Measurements from ENCODE around the gene RNF167. TPM values are rescaled to one million over a fixed set of nuclear protein-coding genes. Genes with fewer than 3 reads are reported as not detected.

Gene RNF167
- total and polyA plus RNA-seq, 2 of the 13 experiments (the other 11 are each of a cell fraction or from before 2014, with no cell fraction given): 44.1 to 45.4 TPM

DNA sequence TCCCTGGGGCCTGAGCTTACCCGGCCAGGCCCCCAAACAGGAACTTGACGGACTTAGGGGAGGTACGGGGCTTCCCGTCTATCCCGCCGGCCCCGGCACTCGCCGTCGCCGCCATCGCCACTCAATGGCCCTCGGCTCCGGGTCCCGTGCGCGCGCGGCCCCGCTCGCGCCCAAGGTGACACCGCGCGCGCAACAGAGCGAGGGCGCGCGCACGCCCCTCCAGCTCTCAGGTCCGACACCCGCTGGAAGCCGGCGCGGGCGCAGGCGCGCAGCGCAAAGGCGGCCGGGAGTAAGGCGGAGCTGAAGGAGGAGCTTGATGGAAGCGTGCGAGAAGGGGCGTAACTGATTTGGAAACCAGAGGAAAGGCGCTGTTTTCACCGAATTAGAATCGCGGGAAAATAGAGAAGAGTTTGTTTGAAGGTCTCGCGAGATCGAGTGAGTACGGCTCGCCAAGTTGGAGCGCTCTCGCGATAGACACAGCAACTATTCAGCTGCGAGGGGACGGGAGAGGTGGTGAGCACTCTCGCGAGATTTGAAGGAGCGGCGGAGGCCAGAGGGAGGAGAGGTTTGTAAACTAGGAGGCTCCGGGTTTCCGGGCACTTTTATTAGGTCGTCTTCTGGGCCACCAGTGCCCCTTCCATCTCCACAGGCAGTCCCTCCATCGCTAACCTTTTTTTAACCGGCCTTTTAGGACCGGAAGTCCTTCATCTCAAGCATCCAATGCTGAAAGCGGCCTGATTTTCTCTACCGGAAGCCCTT is at the start of gene RNF167, which contains the start of gene SLC25A11 (continued):
- TF ChIP-seq, protein P1, sequence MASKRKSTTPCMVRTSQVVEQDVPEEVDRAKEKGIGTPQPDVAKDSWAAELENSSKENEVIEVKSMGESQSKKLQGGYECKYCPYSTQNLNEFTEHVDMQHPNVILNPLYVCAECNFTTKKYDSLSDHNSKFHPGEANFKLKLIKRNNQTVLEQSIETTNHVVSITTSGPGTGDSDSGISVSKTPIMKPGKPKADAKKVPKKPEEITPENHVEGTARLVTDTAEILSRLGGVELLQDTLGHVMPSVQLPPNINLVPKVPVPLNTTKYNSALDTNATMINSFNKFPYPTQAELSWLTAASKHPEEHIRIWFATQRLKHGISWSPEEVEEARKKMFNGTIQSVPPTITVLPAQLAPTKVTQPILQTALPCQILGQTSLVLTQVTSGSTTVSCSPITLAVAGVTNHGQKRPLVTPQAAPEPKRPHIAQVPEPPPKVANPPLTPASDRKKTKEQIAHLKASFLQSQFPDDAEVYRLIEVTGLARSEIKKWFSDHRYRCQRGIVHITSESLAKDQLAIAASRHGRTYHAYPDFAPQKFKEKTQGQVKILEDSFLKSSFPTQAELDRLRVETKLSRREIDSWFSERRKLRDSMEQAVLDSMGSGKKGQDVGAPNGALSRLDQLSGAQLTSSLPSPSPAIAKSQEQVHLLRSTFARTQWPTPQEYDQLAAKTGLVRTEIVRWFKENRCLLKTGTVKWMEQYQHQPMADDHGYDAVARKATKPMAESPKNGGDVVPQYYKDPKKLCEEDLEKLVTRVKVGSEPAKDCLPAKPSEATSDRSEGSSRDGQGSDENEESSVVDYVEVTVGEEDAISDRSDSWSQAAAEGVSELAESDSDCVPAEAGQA (IDR thresholded peaks at IDR 0.05; ENCODE audit: low read depth): 0 out of 2 replicates have a peak, but pooled peaks have one; percentile 52
- TF ChIP-seq, protein P1 (CRISPR knock-in tag; IDR thresholded peaks at IDR 0.05; ENCODE audit: borderline replicate concordance): no peak
- TF ChIP-seq SNAPC2 (CRISPR knock-in tag; IDR thresholded peaks at IDR 0.05) (no peak), ZNF773 (CRISPR knock-in tag; IDR thresholded peaks at IDR 0.05; ENCODE audit: borderline replicate concordance) (no peak), HNRNPL (IDR thresholded peaks at IDR 0.05; ENCODE audit: low read depth, low read length) (no peak), SRY (CRISPR knock-in tag; IDR thresholded peaks at IDR 0.05) (no peak), ONECUT2 (CRISPR knock-in tag; IDR thresholded peaks at IDR 0.05) (0 out of 2 replicates have a peak, but pooled peaks have one; percentile 2), ZNF530 (CRISPR knock-in tag; IDR thresholded peaks at IDR 0.05; ENCODE audit: low read depth) (no peak), ARHGAP35 (CRISPR knock-in tag; IDR thresholded peaks at IDR 0.05; ENCODE audit: borderline replicate concordance) (no peak), RBFOX2 (IDR thresholded peaks at IDR 0.05; ENCODE audit: low read depth, low read length) (peak; percentile 97), SMYD3 (CRISPR knock-in tag; IDR thresholded peaks at IDR 0.05) (no peak), NAIF1 (CRISPR knock-in tag; IDR thresholded peaks at IDR 0.05; ENCODE audit: borderline replicate concordance) (no peak), ISL2 (CRISPR knock-in tag; IDR thresholded peaks at IDR 0.05) (peak; percentile 7; the same call in 1 of the 2 replicates)
- TF ChIP-seq, protein P2, sequence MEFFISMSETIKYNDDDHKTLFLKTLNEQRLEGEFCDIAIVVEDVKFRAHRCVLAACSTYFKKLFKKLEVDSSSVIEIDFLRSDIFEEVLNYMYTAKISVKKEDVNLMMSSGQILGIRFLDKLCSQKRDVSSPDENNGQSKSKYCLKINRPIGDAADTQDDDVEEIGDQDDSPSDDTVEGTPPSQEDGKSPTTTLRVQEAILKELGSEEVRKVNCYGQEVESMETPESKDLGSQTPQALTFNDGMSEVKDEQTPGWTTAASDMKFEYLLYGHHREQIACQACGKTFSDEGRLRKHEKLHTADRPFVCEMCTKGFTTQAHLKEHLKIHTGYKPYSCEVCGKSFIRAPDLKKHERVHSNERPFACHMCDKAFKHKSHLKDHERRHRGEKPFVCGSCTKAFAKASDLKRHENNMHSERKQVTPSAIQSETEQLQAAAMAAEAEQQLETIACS (CRISPR knock-in tag; IDR thresholded peaks at IDR 0.05): peak; percentile 100
- TF ChIP-seq, protein P3, sequence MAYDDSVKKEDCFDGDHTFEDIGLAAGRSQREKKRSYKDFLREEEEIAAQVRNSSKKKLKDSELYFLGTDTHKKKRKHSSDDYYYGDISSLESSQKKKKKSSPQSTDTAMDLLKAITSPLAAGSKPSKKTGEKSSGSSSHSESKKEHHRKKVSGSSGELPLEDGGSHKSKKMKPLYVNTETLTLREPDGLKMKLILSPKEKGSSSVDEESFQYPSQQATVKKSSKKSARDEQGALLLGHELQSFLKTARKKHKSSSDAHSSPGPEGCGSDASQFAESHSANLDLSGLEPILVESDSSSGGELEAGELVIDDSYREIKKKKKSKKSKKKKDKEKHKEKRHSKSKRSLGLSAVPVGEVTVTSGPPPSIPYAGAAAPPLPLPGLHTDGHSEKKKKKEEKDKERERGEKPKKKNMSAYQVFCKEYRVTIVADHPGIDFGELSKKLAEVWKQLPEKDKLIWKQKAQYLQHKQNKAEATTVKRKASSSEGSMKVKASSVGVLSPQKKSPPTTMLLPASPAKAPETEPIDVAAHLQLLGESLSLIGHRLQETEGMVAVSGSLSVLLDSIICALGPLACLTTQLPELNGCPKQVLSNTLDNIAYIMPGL (CRISPR knock-in tag; IDR thresholded peaks at IDR 0.05; ENCODE audit: borderline replicate concordance in 1 of 2, low read depth in 1 of 2): peak; percentile 19 to 45; a peak in 1 of 4 replicates
- TF ChIP-seq, protein P4, sequence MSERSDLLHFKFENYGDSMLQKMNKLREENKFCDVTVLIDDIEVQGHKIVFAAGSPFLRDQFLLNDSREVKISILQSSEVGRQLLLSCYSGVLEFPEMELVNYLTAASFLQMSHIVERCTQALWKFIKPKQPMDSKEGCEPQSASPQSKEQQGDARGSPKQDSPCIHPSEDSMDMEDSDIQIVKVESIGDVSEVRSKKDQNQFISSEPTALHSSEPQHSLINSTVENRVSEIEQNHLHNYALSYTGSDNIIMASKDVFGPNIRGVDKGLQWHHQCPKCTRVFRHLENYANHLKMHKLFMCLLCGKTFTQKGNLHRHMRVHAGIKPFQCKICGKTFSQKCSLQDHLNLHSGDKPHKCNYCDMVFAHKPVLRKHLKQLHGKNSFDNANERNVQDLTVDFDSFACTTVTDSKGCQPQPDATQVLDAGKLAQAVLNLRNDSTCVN (CRISPR knock-in tag; IDR thresholded peaks at IDR 0.05; ENCODE audit: borderline replicate concordance): no peak
- TF ChIP-seq, protein P5, sequence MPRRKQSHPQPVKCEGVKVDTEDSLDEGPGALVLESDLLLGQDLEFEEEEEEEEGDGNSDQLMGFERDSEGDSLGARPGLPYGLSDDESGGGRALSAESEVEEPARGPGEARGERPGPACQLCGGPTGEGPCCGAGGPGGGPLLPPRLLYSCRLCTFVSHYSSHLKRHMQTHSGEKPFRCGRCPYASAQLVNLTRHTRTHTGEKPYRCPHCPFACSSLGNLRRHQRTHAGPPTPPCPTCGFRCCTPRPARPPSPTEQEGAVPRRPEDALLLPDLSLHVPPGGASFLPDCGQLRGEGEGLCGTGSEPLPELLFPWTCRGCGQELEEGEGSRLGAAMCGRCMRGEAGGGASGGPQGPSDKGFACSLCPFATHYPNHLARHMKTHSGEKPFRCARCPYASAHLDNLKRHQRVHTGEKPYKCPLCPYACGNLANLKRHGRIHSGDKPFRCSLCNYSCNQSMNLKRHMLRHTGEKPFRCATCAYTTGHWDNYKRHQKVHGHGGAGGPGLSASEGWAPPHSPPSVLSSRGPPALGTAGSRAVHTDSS (CRISPR knock-in tag; conservative IDR thresholded peaks at IDR 0.05): no peak

Measured in HepG2 (cell line).